ENCODE measurements around the gene KRTAP9-3.

DNA sequence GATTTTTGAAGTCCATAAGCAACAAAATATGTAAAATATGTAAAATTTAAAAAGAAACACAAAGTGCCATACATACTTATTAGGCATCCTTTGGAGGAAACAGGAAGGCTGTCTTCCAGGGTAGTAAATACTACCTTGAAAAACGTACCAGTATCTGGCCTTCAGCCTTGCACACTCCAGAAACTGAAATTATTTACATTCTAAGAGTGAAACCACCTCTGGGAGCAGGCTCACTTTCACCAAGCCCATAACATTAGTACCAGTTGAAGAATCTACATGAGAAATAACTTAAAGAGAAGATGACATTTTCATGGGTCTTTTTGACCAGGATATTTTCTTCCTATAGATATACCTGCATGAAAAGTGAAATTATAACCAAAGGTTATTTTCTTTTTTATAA is 36.2 kb upstream of the KRTAP9-3 start:
- TF ChIP-seq ZNF274 (IDR thresholded peaks at IDR 0.05; ENCODE audit: low read depth, low read length) (no peak), YY1 (IDR thresholded peaks at IDR 0.05; ENCODE audit: insufficient read depth, insufficient read length) (no peak)

Measured in NT2/D1 (cell line).